ENCODE measurements around the gene ZNF625. TPM values are rescaled to one million over a fixed set of nuclear protein-coding genes. Genes with fewer than 3 reads are reported as not detected.
A peak's percentile ranks its signal among the peaks of the same experiment; 100 is the strongest.

Gene ZNF625
- total RNA-seq, 1 donor from 2014 or later: 3.1 TPM

DNA sequence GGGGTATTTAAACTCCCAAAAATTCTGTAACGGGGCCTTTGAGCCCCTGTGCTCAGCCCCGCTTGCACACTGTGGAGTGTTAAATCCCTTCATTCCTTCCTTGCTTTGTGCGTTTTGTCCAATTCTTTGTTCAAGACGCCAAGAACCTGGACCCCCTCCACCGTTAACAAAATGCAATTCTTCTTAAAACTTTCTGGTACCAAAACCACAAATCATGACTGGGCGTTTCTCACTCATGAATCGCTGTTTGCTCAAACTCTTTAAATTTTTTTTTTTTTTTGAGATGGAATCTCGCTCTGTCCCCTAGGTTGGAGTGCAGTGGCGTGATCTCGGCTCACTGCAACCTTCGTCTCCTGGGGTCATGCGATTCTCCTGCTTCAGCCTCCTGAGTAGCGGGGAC is 17.3 kb downstream of the ZNF625 start:
- peak overlapping the region; percentile 81 for H3K4me3 ChIP-seq (ENCODE audit: low read depth, low read length)
- no peak for DNase-seq (ENCODE audit: low read depth)
- TF ChIP-seq, protein P1, sequence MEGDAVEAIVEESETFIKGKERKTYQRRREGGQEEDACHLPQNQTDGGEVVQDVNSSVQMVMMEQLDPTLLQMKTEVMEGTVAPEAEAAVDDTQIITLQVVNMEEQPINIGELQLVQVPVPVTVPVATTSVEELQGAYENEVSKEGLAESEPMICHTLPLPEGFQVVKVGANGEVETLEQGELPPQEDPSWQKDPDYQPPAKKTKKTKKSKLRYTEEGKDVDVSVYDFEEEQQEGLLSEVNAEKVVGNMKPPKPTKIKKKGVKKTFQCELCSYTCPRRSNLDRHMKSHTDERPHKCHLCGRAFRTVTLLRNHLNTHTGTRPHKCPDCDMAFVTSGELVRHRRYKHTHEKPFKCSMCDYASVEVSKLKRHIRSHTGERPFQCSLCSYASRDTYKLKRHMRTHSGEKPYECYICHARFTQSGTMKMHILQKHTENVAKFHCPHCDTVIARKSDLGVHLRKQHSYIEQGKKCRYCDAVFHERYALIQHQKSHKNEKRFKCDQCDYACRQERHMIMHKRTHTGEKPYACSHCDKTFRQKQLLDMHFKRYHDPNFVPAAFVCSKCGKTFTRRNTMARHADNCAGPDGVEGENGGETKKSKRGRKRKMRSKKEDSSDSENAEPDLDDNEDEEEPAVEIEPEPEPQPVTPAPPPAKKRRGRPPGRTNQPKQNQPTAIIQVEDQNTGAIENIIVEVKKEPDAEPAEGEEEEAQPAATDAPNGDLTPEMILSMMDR (conservative IDR thresholded peaks at IDR 0.05; ENCODE audit: low read depth, low read length): no peak

DNA sequence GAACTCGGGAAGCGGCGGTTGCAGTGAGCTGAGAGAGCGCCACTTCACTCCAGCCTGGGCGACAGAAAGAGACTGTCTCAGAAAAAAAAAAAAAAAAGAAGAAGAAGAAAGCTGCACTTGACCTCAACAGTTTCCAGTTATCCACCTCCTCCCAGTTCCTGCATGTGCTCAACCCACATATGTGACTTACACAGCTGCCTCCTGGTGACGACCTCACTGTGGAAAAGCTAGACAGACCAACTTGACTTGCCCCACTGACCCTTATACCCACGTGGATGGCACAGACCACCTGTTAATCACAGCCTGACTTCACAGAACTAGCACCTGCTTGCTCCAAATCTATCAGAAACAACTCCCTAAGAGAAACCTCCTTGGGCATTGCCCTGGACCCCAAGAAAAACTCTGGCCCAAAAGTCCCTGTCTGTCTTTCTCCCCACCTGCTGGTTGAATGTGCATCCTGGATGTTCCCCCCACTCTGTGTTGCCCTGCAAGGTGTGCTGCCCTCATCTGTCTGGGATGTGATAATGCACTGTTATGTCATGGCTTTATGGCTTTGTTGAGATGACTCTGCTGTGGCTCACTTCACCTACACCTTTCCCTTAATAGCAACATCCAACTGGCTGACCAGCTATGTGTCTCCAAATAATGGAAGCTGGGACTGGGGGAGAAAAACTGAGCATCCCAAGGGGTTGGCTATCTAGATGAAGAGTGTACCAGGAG is 19.2 kb downstream of the ZNF625 start:
- no peak overlapping the region for H3K4me3 ChIP-seq (ENCODE audit: low read depth, low read length)
- TF ChIP-seq, protein P1 (conservative IDR thresholded peaks at IDR 0.05; ENCODE audit: low read depth, low read length): no peak
- no peak for DNase-seq (ENCODE audit: low read depth)

DNA sequence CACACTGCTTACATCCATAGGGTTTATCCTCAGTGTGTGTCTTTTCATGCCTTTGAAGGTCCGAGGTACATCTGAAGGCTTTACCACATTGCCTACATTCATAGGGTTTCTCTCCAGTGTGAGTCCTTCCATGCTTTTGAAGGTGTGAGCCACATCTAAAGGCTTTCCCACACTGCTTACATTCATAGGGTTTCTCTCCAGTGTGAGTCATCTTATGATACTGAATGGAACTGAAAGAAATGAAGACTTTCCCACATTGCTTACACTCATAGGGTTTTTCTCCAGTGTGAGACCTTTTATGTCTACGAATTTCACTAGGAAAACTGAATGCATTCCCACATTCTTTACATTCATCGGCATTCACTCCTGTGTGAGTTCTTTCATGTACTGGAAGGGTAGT is 23.5 kb downstream of the ZNF625 start:
- DNase-seq (ENCODE audit: low read depth): no peak

GRCh38 chr19:12126707-12127106 is 29.8 kb downstream of the ZNF625 start:
- DNase-seq (ENCODE audit: low read depth): no peak
- no peak overlapping the region for H3K4me3 ChIP-seq (ENCODE audit: low read depth, low read length)
- TF ChIP-seq, protein P1 (conservative IDR thresholded peaks at IDR 0.05; ENCODE audit: low read depth, low read length): peak; percentile 49

More for the DNA sequence above, 23.5 kb downstream of the ZNF625 start:
- TF ChIP-seq, protein P1 (conservative IDR thresholded peaks at IDR 0.05; ENCODE audit: low read depth, low read length): no peak
- no peak overlapping the region for H3K4me3 ChIP-seq (ENCODE audit: low read depth, low read length)

DNA sequence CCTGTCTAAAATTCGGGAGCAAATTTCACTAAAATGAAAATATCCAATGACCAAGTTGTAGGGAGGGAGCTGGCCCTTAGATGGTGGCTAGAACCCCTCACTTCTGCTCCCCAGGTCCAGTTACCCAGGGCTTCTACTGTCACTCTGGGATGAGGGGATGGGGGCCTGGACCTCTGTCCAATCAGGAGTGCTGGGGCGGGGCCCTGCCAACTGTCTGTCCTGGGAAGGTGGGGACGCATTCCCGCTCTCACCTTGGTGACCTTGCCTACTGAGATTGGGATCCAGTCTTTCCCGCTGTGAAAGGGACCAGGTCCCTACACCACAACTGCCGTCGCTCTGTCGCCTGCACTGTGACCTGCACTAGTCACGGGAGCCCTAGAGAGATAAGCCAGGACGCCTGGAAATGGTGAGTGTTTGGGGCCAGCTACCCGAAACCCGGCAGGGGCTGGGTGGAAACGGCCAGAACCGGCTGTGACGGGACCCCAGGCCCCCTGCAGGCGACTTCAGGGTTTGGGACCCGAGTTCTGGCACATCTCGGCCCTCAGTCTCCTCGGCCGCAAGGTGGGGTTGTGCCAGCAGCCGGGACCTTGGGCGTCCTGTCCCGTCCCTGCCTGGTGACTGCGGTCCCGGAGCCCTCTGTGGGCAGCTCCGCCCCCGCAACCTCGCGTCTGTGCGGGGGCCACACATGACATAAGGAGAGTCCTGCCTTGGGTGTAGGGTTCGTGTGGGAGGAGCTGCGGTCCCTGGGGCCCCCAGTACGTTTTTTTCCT is 39.1 kb downstream of the ZNF625 start:
- no peak overlapping the region for H3K4me3 ChIP-seq (ENCODE audit: low read depth, low read length)
- no peak for DNase-seq (ENCODE audit: low read depth)
- TF ChIP-seq, protein P1 (conservative IDR thresholded peaks at IDR 0.05; ENCODE audit: low read depth, low read length): no peak

DNA sequence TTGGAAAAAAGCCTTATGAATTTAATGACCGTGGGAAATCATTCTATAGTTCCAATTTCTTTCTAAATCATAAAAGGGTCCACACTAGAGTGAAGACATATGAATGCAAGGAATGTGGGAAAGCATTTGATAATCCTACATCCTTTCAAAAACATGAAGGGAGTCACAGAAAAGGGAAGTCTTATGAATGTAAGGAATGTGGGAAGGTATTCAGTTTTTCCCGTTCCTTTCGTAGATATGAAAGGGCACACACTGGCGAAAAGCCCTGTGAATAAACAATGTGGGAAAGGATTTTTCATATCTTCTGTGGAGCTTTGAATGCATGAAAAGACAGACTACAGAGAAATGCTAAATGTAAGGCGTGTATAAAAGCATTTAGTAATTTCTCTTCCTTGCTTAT is 43.4 kb downstream of the ZNF625 start:
- no peak overlapping the region for H3K4me3 ChIP-seq (ENCODE audit: low read depth, low read length)
- no peak for DNase-seq (ENCODE audit: low read depth)
- TF ChIP-seq, protein P1 (conservative IDR thresholded peaks at IDR 0.05; ENCODE audit: low read depth, low read length): no peak

Measured in epithelial cell of proximal tubule (primary cell).